SK-N-SH (cell line): ENCODE results near the gene ZNF366. TPM values are rescaled to one million over a fixed set of nuclear protein-coding genes. Genes with fewer than 3 reads are reported as not detected.

ENCODE experiments used
- CTCF ChIA-PET: fragments of 300-600, 350-600 bp; formaldehyde crosslinking; extraction: SDS; loops from one replicate; lab custom pipeline; 2021; lab: Yijun Ruan, JAX
- POLR2A ChIA-PET: fragments of 350-600 bp; sonication (Branson Sonifier 250); formaldehyde crosslinking; extraction: SDS; loops from one replicate; lab custom pipeline; 2020; ENCODE audit warnings: antibody characterized with exemption, inconsistent platforms; lab: Yijun Ruan, JAX
- DNase-seq: peaks from one replicate; pipeline ENCODE4 v3.0.0; 2012
- H2AFZ ChIP-seq: fragments of 200-600 bp; sonication (generic); 2 replicates; pipeline ENCODE4 v1.8.1; 2016; ENCODE audit warnings: antibody characterized with exemption, mild to moderate bottlenecking, low read depth
- H3F3A ChIP-seq: fragments of 200-600 bp; sonication (generic); replicated peaks from 2 replicates; pipeline ENCODE3; 2016; ENCODE audit warnings: antibody characterized with exemption, mild to moderate bottlenecking; ENCODE audit not compliant: insufficient read depth
- H3K27ac ChIP-seq, 2 experiments: fragments of 200-500 bp in 1 of 2; fragments of 200-600 bp in 1 of 2; sonication (Bioruptor generic) in 1 of 2; sonication (generic), shearing (Covaris generic) in 1 of 2; 2 replicates each; pipeline versions ENCODE4 v1.5.1 to v1.6.1; 2014 to 2016; ENCODE audit warnings: low read depth in 2 of 2, inconsistent platforms in 1 of 2, low read length in 1 of 2, mild to moderate bottlenecking in 1 of 2, mixed read lengths in 1 of 2
- H3K27me3 ChIP-seq: fragments of 200-600 bp; sonication (generic), shearing (Covaris generic); 2 replicates; pipeline ENCODE4 v1.6.1; 2016; ENCODE audit warnings: mixed run types; ENCODE audit not compliant: insufficient read depth
- H3K36me3 ChIP-seq, 2 experiments: fragments of 200-500 bp in 1 of 2; fragments of 200-600 bp in 1 of 2; sonication (Bioruptor generic) in 1 of 2; sonication (generic) in 1 of 2; replicated peaks in 1 of 2; 2 replicates each; pipeline versions ENCODE3 to v1.5.1; 2014 to 2016; ENCODE audit warnings: low read length in 1 of 2, mild to moderate bottlenecking in 1 of 2; ENCODE audit not compliant: insufficient read depth in 2 of 2, control insufficient read depth in 1 of 2
- H3K4me1 ChIP-seq, 2 experiments: fragments of 200-500 bp in 1 of 2; fragments of 200-600 bp in 1 of 2; sonication (Bioruptor generic) in 1 of 2; sonication (generic), shearing (Covaris generic) in 1 of 2; 2 replicates each; pipeline versions ENCODE4 v1.5.1 to v1.6.1; 2014 to 2016; ENCODE audit warnings: low read depth in 1 of 2, low read length in 1 of 2, mixed run types in 1 of 2; ENCODE audit not compliant: insufficient read depth in 2 of 2, control insufficient read depth in 1 of 2
- H3K4me2 ChIP-seq: fragments of 200-600 bp; sonication (generic), shearing (Covaris generic); 2 replicates; pipeline ENCODE4 v1.6.1; 2017; ENCODE audit warnings: mixed run types
- H3K4me3 ChIP-seq, 2 experiments: fragments of 200-500 bp in 1 of 2; fragments of 200-600 bp in 1 of 2; sonication (Bioruptor generic) in 1 of 2; sonication (generic), shearing (Covaris generic) in 1 of 2; 2 replicates each; pipeline versions ENCODE4 v1.5.1 to v1.8.1; 2014 to 2016; ENCODE audit warnings: low read depth in 2 of 2, inconsistent platforms in 1 of 2, low read length in 1 of 2, mild to moderate bottlenecking in 1 of 2, mixed read lengths in 1 of 2, moderate library complexity in 1 of 2
- H3K79me2 ChIP-seq: fragments of 200-600 bp; sonication (generic); 2 replicates; pipeline ENCODE4 v1.8.1; 2017; ENCODE audit warnings: mild to moderate bottlenecking; ENCODE audit not compliant: insufficient read depth
- H3K9ac ChIP-seq: fragments of 200-600 bp; sonication (generic); 2 replicates; pipeline ENCODE4 v1.6.1; 2017; ENCODE audit warnings: mixed run types
- H3K9me2 ChIP-seq: fragments of 200-600 bp; sonication (generic); 2 replicates; pipeline ENCODE4 v1.6.1; 2017; ENCODE audit warnings: mixed run types
- H3K9me3 ChIP-seq: fragments of 200-600 bp; sonication (generic); 2 replicates; pipeline ENCODE4 v1.6.1; 2017; ENCODE audit warnings: mixed run types, mild to moderate bottlenecking, moderate library complexity
- H4K20me1 ChIP-seq: fragments of 200-600 bp; sonication (generic); 2 replicates; pipeline ENCODE4 v1.6.1; 2017; ENCODE audit warnings: mild to moderate bottlenecking, mixed run types; ENCODE audit not compliant: insufficient read depth
- CHD2 ChIP-seq: fragments of 150-350 bp; IDR thresholded peaks from 2 replicates; pipeline ENCODE4 v1.6.1; 2018; ENCODE audit warnings: low read length; ENCODE audit not compliant: partially characterized antibody
- EZH2phosphoT487 ChIP-seq: fragments of 200-600 bp; sonication (generic); IDR thresholded peaks from 2 replicates; pipeline ENCODE4 v1.6.1; 2017; ENCODE audit warnings: low read depth, mixed run types, mild to moderate bottlenecking, antibody characterized with exemption, moderate library complexity, borderline replicate concordance
- FOXJ3 ChIP-seq: sonication (generic); formaldehyde crosslinking; IDR thresholded peaks from 2 replicates; pipeline ENCODE4 v1.5.1; 2020; ENCODE audit warnings: mild to moderate bottlenecking, missing genetic modification reagents
- FOXM1 ChIP-seq: IDR thresholded peaks from 2 replicates; pipeline ENCODE4 v1.4.0; 2012; ENCODE audit warnings: low read depth, mild to moderate bottlenecking
- GABPA ChIP-seq: IDR thresholded peaks from 2 replicates; pipeline ENCODE4 v1.4.0; 2012; ENCODE audit warnings: low read depth, mild to moderate bottlenecking
- GATA2 ChIP-seq: sonication (generic); formaldehyde crosslinking; IDR thresholded peaks from 2 replicates; pipeline ENCODE4 v1.5.0; 2020; ENCODE audit warnings: mild to moderate bottlenecking, missing genetic modification reagents
- JUND ChIP-seq: IDR thresholded peaks from 2 replicates; pipeline ENCODE4 v1.4.0; 2012
- NFIC ChIP-seq: IDR thresholded peaks from 2 replicates; pipeline ENCODE4 v1.4.0; 2012; ENCODE audit warnings: borderline replicate concordance
- NRF1 ChIP-seq: IDR thresholded peaks from 2 replicates; pipeline ENCODE4 v1.6.1; 2012; ENCODE audit warnings: low read depth, mild to moderate bottlenecking, low read length
- RCOR1 ChIP-seq: fragments of 150-350 bp; IDR thresholded peaks from 2 replicates; pipeline ENCODE4 v1.6.1; 2017; ENCODE audit warnings: antibody characterized with exemption, low read length
- RFX5 ChIP-seq: IDR thresholded peaks from 2 replicates; pipeline ENCODE4 v1.6.1; 2012; ENCODE audit warnings: mild to moderate bottlenecking, improper control_type of control experiment, low read length
- RXRA ChIP-seq: IDR thresholded peaks from 2 replicates; pipeline ENCODE4 v1.4.0; 2012; ENCODE audit warnings: low read depth, mild to moderate bottlenecking, borderline replicate concordance
- TCF12 ChIP-seq: IDR thresholded peaks from 2 replicates; pipeline ENCODE4 v1.4.0; 2012
- TEAD4 ChIP-seq: IDR thresholded peaks from 2 replicates; pipeline ENCODE4 v1.4.0; 2012; ENCODE audit warnings: mild to moderate bottlenecking, borderline replicate concordance; ENCODE audit not compliant: insufficient read depth
- USF1 ChIP-seq: IDR thresholded peaks from 2 replicates; pipeline ENCODE4 v1.4.0; 2012; ENCODE audit warnings: low read depth, borderline replicate concordance
- USF2 ChIP-seq: fragments of 150-350 bp; IDR thresholded peaks from 2 replicates; pipeline ENCODE4 v1.6.1; 2017; ENCODE audit warnings: antibody characterized with exemption, low read length, low read depth, borderline replicate concordance
- YY1 ChIP-seq: IDR thresholded peaks from 2 replicates; pipeline ENCODE4 v1.4.0; 2012; ENCODE audit warnings: low read depth, mild to moderate bottlenecking
- ZBTB33 ChIP-seq: IDR thresholded peaks from 2 replicates; pipeline ENCODE4 v1.4.0; 2012; ENCODE audit warnings: low read depth, borderline replicate concordance
- WGBS: methylation state at CpG from one replicate; pipeline ENCODE4 v1.1.6; 2017; ENCODE audit warnings: low lambda C conversion rate; 5-methylcytosine and 5-hydroxymethylcytosine counted together
- polyA plus RNA-seq, 3 experiments: library from polyadenylated mRNA; depleted of rRNA; stranded (reverse); fragments of >200 nt; gene quantifications; 2 replicates each; pipeline ENCODE4 v1.2.3, GENCODE V29; 2012
- TF ChIP-seq, protein P1 (sequence below): IDR thresholded peaks from 2 replicates; pipeline ENCODE4; 2012
- TF ChIP-seq, protein P2 (sequence below): fragments of 200-600 bp; sonication (generic); IDR thresholded peaks from 2 replicates; pipeline ENCODE4 v1.6.1; 2017; ENCODE audit warnings: antibody characterized with exemption, mild to moderate bottlenecking, moderate library complexity

ZNF366 gene
- polyA plus RNA-seq, 1 of the 3 experiments (the other 2 are of a cell fraction), result not detected

- H3K9ac ChIP-seq, result no peak overlapping the region
- H3K27ac ChIP-seq, result no peak overlapping the region; a peak in 1 of 4 replicates
- no peaks in the 10 kb centered on the region for H3F3A ChIP-seq
- H3K36me3 ChIP-seq, result no peaks in the 10 kb centered on the region
- no peaks in the 10 kb centered on the region for H3K9me3 ChIP-seq
- DNase-seq, result no peak
- H3K27me3 ChIP-seq, result no peaks in the 10 kb centered on the region
- H3K4me1 ChIP-seq, result no peaks in the 10 kb centered on the region
- POLR2A ChIA-PET, result no interaction called here
- CTCF ChIA-PET, result no interaction called here
- 87% methylated on average over 6 of the region's 6 CpGs for WGBS
- no peak for TF ChIP-seq USF1
- TF ChIP-seq FOXM1, result no peak
- TF ChIP-seq YY1, result no peak
- no peak for TF ChIP-seq ZBTB33
- TF ChIP-seq GABPA, result no peak
- TF ChIP-seq CHD2, result no peak
- no peak for TF ChIP-seq JUND
- TF ChIP-seq, protein P1, sequence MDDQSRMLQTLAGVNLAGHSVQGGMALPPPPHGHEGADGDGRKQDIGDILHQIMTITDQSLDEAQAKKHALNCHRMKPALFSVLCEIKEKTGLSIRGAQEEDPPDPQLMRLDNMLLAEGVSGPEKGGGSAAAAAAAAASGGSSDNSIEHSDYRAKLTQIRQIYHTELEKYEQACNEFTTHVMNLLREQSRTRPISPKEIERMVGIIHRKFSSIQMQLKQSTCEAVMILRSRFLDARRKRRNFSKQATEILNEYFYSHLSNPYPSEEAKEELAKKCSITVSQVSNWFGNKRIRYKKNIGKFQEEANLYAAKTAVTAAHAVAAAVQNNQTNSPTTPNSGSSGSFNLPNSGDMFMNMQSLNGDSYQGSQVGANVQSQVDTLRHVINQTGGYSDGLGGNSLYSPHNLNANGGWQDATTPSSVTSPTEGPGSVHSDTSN, result no peak
- TF ChIP-seq RXRA, result no peak
- no peak for TF ChIP-seq RFX5
- TF ChIP-seq, all 33 proteins: peak for 0
- Histone ChIP-seq H2AFZ (no peak overlapping the region), H3K9me2 (no peaks in the 10 kb centered on the region), H4K20me1 (no peaks in the 10 kb centered on the region), H3K79me2 (no peaks in the 10 kb centered on the region), H3K4me2 (no peak overlapping the region), H3K4me3 (no peak overlapping the region)
These were observed 21.7 kb downstream of the ZNF366 start for GRCh38 chr5:72485430-72485974.

GRCh38 chr5:72482046-72482445 is 25.2 kb downstream of the ZNF366 start:
- no peaks in the 10 kb centered on the region for H3K36me3 ChIP-seq
- no peaks in the 10 kb centered on the region for H3K79me2 ChIP-seq
- H3K4me1 ChIP-seq, result no peaks in the 10 kb centered on the region
- CTCF ChIA-PET, result no interaction called here
- H3K27me3 ChIP-seq, result no peaks in the 10 kb centered on the region
- TF ChIP-seq, protein P1, result no peak
- TF ChIP-seq TCF12 (no peak), GATA2 (CRISPR knock-in tag) (no peak), TEAD4 (no peak), RCOR1 (no peak), FOXJ3 (CRISPR knock-in tag) (no peak), EZH2phosphoT487 (no peak), RXRA (no peak), YY1 (no peak), NRF1 (no peak), USF2 (no peak), NFIC (no peak)
- TF ChIP-seq, protein P2, sequence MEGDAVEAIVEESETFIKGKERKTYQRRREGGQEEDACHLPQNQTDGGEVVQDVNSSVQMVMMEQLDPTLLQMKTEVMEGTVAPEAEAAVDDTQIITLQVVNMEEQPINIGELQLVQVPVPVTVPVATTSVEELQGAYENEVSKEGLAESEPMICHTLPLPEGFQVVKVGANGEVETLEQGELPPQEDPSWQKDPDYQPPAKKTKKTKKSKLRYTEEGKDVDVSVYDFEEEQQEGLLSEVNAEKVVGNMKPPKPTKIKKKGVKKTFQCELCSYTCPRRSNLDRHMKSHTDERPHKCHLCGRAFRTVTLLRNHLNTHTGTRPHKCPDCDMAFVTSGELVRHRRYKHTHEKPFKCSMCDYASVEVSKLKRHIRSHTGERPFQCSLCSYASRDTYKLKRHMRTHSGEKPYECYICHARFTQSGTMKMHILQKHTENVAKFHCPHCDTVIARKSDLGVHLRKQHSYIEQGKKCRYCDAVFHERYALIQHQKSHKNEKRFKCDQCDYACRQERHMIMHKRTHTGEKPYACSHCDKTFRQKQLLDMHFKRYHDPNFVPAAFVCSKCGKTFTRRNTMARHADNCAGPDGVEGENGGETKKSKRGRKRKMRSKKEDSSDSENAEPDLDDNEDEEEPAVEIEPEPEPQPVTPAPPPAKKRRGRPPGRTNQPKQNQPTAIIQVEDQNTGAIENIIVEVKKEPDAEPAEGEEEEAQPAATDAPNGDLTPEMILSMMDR, result no peak
- H3F3A ChIP-seq, result no peaks in the 10 kb centered on the region
- no peaks in the 10 kb centered on the region for H3K9me3 ChIP-seq
- H3K9ac ChIP-seq, result no peak overlapping the region
- POLR2A ChIA-PET, result no interaction called here
- H4K20me1 ChIP-seq, result no peaks in the 10 kb centered on the region
- no peak overlapping the region for H3K27ac ChIP-seq
- DNase-seq, result no peak
- H3K4me2 ChIP-seq, result no peak overlapping the region
- no peak overlapping the region for H2AFZ ChIP-seq
- 64% methylated on average over 3 of the region's 3 CpGs for WGBS
- no peak overlapping the region for H3K4me3 ChIP-seq
- no peaks in the 10 kb centered on the region for H3K9me2 ChIP-seq
